GM19193 (cell line): ENCODE data around the gene UROD.

Experiments used
- POLR2A ChIP-seq: IDR thresholded peaks from 4 replicates; pipeline ENCODE4 v1.6.1; 2011; ENCODE audit not compliant: insufficient read depth, insufficient read length; ENCODE audit errors: extremely low read depth

UROD gene

DNA sequence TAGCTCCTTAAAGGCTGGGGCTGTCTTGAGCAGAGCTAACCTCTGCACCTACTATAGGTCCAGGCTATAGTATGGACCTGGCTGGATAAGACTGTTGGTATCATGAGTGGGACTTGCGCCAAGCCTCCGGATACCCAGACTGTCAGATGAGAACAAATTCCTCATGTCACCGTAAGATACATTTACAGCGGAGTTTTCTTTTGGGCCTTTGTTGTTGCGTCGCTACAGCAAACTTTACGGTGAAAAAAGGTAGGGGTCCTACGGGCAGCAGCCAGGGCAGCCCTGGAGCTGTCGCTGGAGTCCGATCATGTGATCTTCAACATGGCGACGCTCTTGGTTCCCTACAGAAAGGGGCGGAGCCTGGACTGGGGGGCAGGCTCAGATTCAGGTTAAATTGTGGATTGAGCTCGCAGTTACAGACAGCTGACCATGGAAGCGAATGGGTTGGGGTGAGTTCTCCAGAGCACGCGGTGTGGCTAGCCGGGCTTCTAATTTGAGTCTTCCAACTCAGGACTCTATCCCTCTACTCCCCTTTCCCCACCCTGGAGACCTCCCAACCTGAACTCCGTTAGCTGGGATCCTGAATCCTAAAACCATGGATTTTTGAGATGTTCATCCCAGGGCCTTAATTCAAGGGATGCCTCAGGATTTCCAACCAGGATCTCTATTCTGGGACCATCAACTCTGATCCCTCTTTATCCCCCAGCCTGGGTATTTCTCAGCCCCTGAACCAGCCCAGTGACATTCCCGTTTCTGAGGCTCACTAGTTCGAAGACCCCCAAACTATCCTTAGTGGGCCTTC, at the start of gene UROD:
UROD (plus strand) TSS at position 418 of the 802 bp plus-strand sequence; CDS start at position 430, 12 bp downstream.
- TF ChIP-seq POLR2A = peak; percentile 80

DNA sequence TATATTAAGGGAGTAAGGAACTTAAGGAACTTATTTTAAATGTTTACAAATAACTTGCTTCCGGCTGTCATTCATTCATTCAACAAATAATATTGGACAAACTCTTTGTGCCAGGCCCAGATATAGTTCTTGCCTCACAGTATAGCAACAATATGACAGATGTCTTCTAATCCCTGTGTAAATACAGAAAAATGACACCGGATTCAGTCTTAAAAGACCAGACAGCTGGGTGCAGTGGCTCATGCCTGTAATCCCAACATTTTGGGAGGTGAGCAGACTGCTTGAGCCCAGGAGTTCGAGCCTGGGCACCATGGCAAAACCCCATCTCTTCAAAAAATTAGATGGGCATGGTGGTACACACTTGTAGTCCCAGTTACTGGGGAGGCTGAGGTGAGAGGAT, 49.3 kb upstream of the UROD start:
- TF ChIP-seq POLR2A = no peak

- no peak for TF ChIP-seq POLR2A
Measured at GRCh38 chr1:44964396-44964795, 47.7 kb upstream of the UROD start.

GRCh38 chr1:44970317-44970716, 41.7 kb upstream of the UROD start:
- no peak for TF ChIP-seq POLR2A

DNA sequence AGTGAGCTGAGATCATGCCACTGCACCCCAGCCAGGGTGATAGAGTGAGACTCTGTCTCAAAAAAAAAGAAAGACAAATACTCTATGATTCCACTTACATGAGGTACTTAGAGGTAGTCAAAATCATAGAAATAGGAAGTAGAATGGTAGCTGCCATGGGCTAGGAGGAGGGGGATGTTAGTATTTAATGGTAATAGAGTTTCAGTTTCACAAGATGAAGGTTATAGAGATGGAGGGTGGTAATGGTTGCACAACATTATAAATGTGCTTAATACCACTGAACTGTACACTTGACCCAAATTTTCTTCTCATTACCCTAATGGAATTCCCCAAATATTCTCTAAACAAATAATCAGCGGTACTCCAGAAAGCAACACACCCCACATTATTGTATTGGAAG, 38.4 kb upstream of the UROD start:
- TF ChIP-seq POLR2A = no peak

GRCh38 chr1:44976252-44976651, 35.8 kb upstream of the UROD start:
- no peak for TF ChIP-seq POLR2A

DNA sequence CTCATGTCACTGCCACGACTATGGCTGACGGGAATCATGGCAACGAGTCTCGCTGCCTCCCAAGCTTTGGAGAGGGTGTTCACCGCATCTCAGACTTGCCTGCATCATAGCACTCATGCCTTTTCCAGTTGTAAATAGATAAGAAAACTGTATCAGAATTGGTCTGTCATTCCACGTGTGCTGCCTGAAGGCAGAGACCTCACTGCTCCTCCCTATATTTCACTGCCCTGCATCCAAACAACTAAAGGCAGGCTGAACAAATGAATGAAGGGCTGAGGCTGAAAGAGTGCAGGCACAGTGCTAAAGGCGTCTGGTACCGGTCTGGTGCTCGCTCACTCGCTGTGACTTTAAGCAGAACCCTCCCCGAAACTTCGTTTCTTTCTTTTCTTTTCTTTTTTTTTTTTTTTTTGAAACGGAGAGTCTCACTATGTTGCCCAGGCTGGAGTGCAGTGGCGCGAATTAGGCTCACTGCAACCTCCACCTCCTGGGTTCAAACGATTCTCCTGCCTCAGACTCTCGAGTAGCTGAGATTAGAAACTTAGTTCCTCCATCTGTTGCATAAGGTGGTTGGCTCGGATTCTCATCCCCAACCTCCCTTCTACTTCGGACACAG, 26.2 kb upstream of the UROD start:
- TF ChIP-seq POLR2A = no peak

- TF ChIP-seq POLR2A = no peak
Measured at GRCh38 chr1:44988531-44989156, 23.4 kb upstream of the UROD start.

DNA sequence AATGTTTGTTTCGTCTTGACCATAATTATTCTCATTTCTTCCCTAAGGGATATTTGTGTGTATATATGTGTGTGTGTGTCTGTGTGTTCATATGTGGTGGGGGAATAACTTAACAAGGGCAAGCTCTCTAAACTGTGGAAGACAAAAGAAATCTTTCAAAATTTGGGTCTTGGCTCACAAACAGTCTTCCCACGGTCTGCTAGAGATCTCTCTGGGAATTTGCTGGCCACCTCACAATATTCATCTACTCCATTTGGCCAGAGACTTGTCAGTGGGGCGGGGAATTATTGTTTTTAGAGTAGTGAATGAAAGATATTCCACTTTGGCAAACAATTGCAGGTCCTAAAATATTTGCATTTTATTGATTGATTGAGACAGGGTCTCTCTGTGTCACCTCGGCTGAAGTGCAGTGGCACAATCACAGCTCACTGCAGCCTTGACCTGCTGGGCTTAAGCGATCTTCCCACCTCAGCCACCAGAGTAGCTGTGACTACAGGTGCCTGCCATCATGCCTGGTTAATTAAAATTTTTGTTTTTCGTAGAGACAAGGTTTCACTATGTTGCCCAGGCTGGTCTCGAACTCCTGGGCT, 17.6 kb upstream of the UROD start:
- TF ChIP-seq POLR2A = no peak

DNA sequence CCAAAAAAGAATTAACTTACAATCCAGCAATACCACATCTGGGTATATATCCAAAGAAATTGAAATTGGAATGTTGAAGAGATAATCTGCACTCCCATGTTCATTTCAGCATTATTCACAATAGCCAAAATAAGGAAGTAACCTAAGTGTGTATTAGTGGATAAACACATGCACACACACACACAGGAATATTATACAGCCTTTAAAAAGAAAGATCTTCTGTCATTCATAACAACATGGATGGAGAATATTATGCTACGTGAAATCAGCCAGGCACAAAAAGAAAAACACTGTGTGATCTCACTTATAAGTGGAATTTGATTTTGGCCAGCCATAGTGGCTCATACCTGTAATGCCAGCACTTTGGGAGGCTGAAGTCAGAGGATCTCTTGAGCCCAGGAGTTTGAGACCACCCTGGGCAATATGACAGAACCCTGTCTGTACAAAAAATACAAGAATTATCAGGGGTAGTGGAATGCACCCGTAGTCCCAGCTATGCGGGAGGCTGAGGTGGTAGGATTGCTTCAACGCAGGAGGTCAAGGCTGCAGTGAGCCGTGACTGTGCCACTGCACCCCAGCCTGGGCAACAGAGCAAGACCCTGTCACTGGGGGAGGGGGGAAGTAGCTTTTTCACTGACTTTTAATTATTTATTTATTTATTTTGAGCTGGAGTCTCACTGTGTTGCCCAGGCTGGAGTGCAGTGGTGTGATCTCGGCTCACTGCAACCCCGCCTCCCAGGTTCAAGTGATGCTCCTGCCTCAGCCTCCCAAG, 16.4 kb upstream of the UROD start:
- TF ChIP-seq POLR2A = no peak

GRCh38 chr1:44999232-44999631, 12.8 kb upstream of the UROD start:
- TF ChIP-seq POLR2A = no peak

- no peak for TF ChIP-seq POLR2A
Measured at GRCh38 chr1:45001011-45001481, 11.0 kb upstream of the UROD start.

- no peak for TF ChIP-seq POLR2A
Measured at GRCh38 chr1:45002650-45003645, 9.1 kb upstream of the UROD start.
